GM19043 (cell line): ENCODE measurements around the gene RAD51B.
"Not testable (repeated sequence)": the region's sequence is repeated elsewhere in the genome, so short reads cannot be mapped to it uniquely, and the experiment has no call there.

ENCODE experiments used
- ATAC-seq: cut with Tn5 transposase; IDR thresholded peaks from one replicate; pipeline ENCODE4 v1.9.1; 2021; ENCODE audit warnings: low read depth; ENCODE audit not compliant: unreplicated experiment

RAD51B gene

GRCh38 chr14:68257969-68258368 is 438.4 kb downstream of the RAD51B start:
- no peak for ATAC-seq

- ATAC-seq, result not testable (repeated sequence)
These were observed 439.4 kb downstream of the RAD51B start for GRCh38 chr14:68258995-68259394.

- ATAC-seq, result no peak
These were observed 440.5 kb downstream of the RAD51B start for GRCh38 chr14:68260121-68260520.

- ATAC-seq, result no peak
These were observed 441.7 kb downstream of the RAD51B start for GRCh38 chr14:68261092-68261842.

GRCh38 chr14:68262567-68262966 is 443.0 kb downstream of the RAD51B start:
- ATAC-seq, result no peak

GRCh38 chr14:68263563-68264259 is 444.1 kb downstream of the RAD51B start:
- ATAC-seq, result no peak

- ATAC-seq, result no peak
These were observed 444.6 kb downstream of the RAD51B start for GRCh38 chr14:68264260-68264569.

GRCh38 chr14:68266998-68267397 is 447.4 kb downstream of the RAD51B start:
- ATAC-seq, result no peak

GRCh38 chr14:68268197-68268596 is 448.6 kb downstream of the RAD51B start:
- peak; percentile 73 for ATAC-seq

GRCh38 chr14:68268719-68269118 is 449.1 kb downstream of the RAD51B start:
- ATAC-seq, result no peak

- ATAC-seq, result no peak
These were observed 449.8 kb downstream of the RAD51B start for GRCh38 chr14:68269136-68269927.

GRCh38 chr14:68270342-68270741 is 450.8 kb downstream of the RAD51B start:
- ATAC-seq, result no peak

- no peak for ATAC-seq
These were observed 452.4 kb downstream of the RAD51B start for GRCh38 chr14:68271913-68272391.

- no peak for ATAC-seq
These were observed 453.8 kb downstream of the RAD51B start for GRCh38 chr14:68273413-68273812.

- ATAC-seq, result no peak
These were observed 455.1 kb downstream of the RAD51B start for GRCh38 chr14:68274725-68275124.

GRCh38 chr14:68278576-68279436 is 459.2 kb downstream of the RAD51B start:
- no peak for ATAC-seq

- no peak for ATAC-seq
These were observed 459.8 kb downstream of the RAD51B start for GRCh38 chr14:68279437-68279720.

- peak; percentile 32 for ATAC-seq
These were observed 460.2 kb downstream of the RAD51B start for GRCh38 chr14:68279777-68280233.

GRCh38 chr14:68281497-68281896 is 461.9 kb downstream of the RAD51B start:
- no peak for ATAC-seq
